ENCODE results near the gene ELF1. TPM values are rescaled to one million over a fixed set of nuclear protein-coding genes. Genes with fewer than 3 reads are reported as not detected.
"Not testable (repeated sequence)": the region's sequence is repeated elsewhere in the genome, so short reads cannot be mapped to it uniquely, and the experiment has no call there.

ELF1 gene
- total RNA-seq, 1 experiment from 2014 or later, result 28.5 TPM

- POLR2A ChIA-PET, result no interaction called here
- Histone ChIP-seq H3K4me1 (ENCODE audit: control insufficient read depth, insufficient read depth, low read length) (no peaks in the 10 kb centered on the region), H3K27me3 (ENCODE audit: control insufficient read depth, insufficient read depth, low read length) (no peaks in the 10 kb centered on the region), H3K36me3 (ENCODE audit: control insufficient read depth, insufficient read depth, low read length) (no peaks in the 10 kb centered on the region), H3K9me3 (ENCODE audit: control insufficient read depth, insufficient read depth, low read depth, low read length) (no peaks in the 10 kb centered on the region), H3K27ac (ENCODE audit: low read length) (no peak overlapping the region), H3K4me3 (ENCODE audit: low read depth in 2 of 2, low read length in 2 of 2) (no peak overlapping the region)
- in situ Hi-C loops (cut with HindIII; ENCODE audit: low pct_unique_long_range_greater_than_20kb, low sequenced_read_pairs), result no loop called here
- ATAC-seq (no peak), DNase-seq (ENCODE audit: low read depth, low spot score) (no peak)
- CTCF ChIA-PET, result no interaction called here
- intact Hi-C loops (cut with micrococcal nuclease; ENCODE audit: unreplicated experiment), result no loop called here
- BruUV-seq (replicated peaks), result no TSS peak
- TF ChIP-seq REST (IDR thresholded peaks at IDR 0.05; ENCODE audit: insufficient read depth in 1 of 2, low read depth in 2 of 2, low read length in 1 of 2) (no peak), CTCF (IDR thresholded peaks at IDR 0.05) (no peak), SIN3A (IDR thresholded peaks at IDR 0.05; ENCODE audit: borderline replicate concordance, insufficient read depth, low read depth, low read length) (no peak), POLR2AphosphoS5 (IDR thresholded peaks at IDR 0.05; ENCODE audit: low read depth, low read length) (no peak), TCF7L2 (IDR thresholded peaks at IDR 0.05; ENCODE audit: low read depth, low read length) (no peak)
These were observed 133.1 kb downstream of the ELF1 start for GRCh38 chr13:40886017-40886416.

- H3K27ac ChIP-seq (ENCODE audit: low read length); CTCF ChIA-PET; H3K36me3 ChIP-seq (ENCODE audit: control insufficient read depth, insufficient read depth, low read length); H3K9me3 ChIP-seq (ENCODE audit: control insufficient read depth, insufficient read depth, low read depth, low read length); H3K27me3 ChIP-seq (ENCODE audit: control insufficient read depth, insufficient read depth, low read length); BruUV-seq (replicated peaks); intact Hi-C loops (cut with micrococcal nuclease; ENCODE audit: unreplicated experiment); H3K4me1 ChIP-seq (ENCODE audit: control insufficient read depth, insufficient read depth, low read length); POLR2A ChIA-PET; DNase-seq (ENCODE audit: low read depth, low spot score); in situ Hi-C loops (cut with HindIII; ENCODE audit: low pct_unique_long_range_greater_than_20kb, low sequenced_read_pairs); H3K4me3 ChIP-seq (ENCODE audit: low read depth in 2 of 2, low read length in 2 of 2); ATAC-seq: not testable (repeated sequence)
These were observed 134.9 kb downstream of the ELF1 start for GRCh38 chr13:40884175-40884574.

Other genes starting within 250 kb of the ELF1 start
- 10.9 TPM for gene MRPS31, start 248.1 kb downstream of the ELF1 start, total RNA-seq (2021; ENCODE audit: unreplicated experiment)
- 16.4 TPM for gene SLC25A15, start 229.7 kb downstream of the ELF1 start, total RNA-seq (2021; ENCODE audit: unreplicated experiment)
- gene WBP4, start 42.2 kb upstream of the ELF1 start, total RNA-seq (2021; ENCODE audit: unreplicated experiment), result 10.0 TPM
- gene KBTBD6, start 113.5 kb upstream of the ELF1 start, total RNA-seq (2021; ENCODE audit: unreplicated experiment), result 7.9 TPM
- gene KBTBD7, start 175.3 kb upstream of the ELF1 start, total RNA-seq (2021; ENCODE audit: unreplicated experiment), result 5.5 TPM
- 13.7 TPM for gene MTRF1, start 244.3 kb upstream of the ELF1 start, total RNA-seq (2021; ENCODE audit: unreplicated experiment)

All from Panc1 (cell line).